GM19043 (cell line): ENCODE results near the gene ZNF283.
"Not testable (repeated sequence)": the region's sequence is repeated elsewhere in the genome, so short reads cannot be mapped to it uniquely, and the experiment has no call there.

Source experiments
- ATAC-seq: cut with Tn5 transposase; IDR thresholded peaks from one replicate; pipeline ENCODE4 v1.9.1; 2021; ENCODE audit warnings: low read depth; ENCODE audit not compliant: unreplicated experiment

Gene ZNF283

GRCh38 chr19:43798546-43799409 lies 28.3 kb upstream of the ZNF283 start:
- ATAC-seq, result no peak

GRCh38 chr19:43799502-43800142 lies 27.5 kb upstream of the ZNF283 start:
- ATAC-seq, result no peak

- no peak for ATAC-seq
Observed at GRCh38 chr19:43802216-43802951, 24.7 kb upstream of the ZNF283 start, which contains the start of gene LYPD5. LYPD5 (minus strand) TSS chr19:43802447; CDS start chr19:43802380, 67 bp downstream.

- ATAC-seq, result no peak
Observed at GRCh38 chr19:43804432-43804831, 22.7 kb upstream of the ZNF283 start.

GRCh38 chr19:43806401-43806800 lies 20.7 kb upstream of the ZNF283 start:
- not testable (repeated sequence) for ATAC-seq

- ATAC-seq, result no peak
Observed at GRCh38 chr19:43806848-43807247, 20.3 kb upstream of the ZNF283 start.

GRCh38 chr19:43807651-43808050 lies 19.5 kb upstream of the ZNF283 start:
- no peak for ATAC-seq

- ATAC-seq, result no peak
Observed at GRCh38 chr19:43809762-43810696, 17.1 kb upstream of the ZNF283 start.

- ATAC-seq, result no peak
Observed at GRCh38 chr19:43811837-43812236, 15.3 kb upstream of the ZNF283 start.

- ATAC-seq, result no peak
Observed at GRCh38 chr19:43812259-43812658, 14.9 kb upstream of the ZNF283 start.

- ATAC-seq, result no peak
Observed at GRCh38 chr19:43812688-43813087, 14.4 kb upstream of the ZNF283 start.

- no peak for ATAC-seq
Observed at GRCh38 chr19:43814663-43815352, 12.3 kb upstream of the ZNF283 start.

GRCh38 chr19:43817454-43817853 lies 9.7 kb upstream of the ZNF283 start:
- ATAC-seq, result not testable (repeated sequence)

- no peak for ATAC-seq
Observed at GRCh38 chr19:43818500-43818899, 8.6 kb upstream of the ZNF283 start.

GRCh38 chr19:43820098-43820883 lies 6.8 kb upstream of the ZNF283 start:
- no peak for ATAC-seq

GRCh38 chr19:43820884-43821215 lies 6.3 kb upstream of the ZNF283 start:
- no peak for ATAC-seq

GRCh38 chr19:43823856-43824255 lies 3.3 kb upstream of the ZNF283 start:
- not testable (repeated sequence) for ATAC-seq

- not testable (repeated sequence) for ATAC-seq
Observed at GRCh38 chr19:43824572-43824971, 2.5 kb upstream of the ZNF283 start.

GRCh38 chr19:43839139-43839538 lies 12.0 kb downstream of the ZNF283 start:
- no peak for ATAC-seq
